Choroid plexus epithelial cell (primary cell): ENCODE results near the gene MEIS1.
A peak's percentile ranks its signal among the peaks of the same experiment; 100 is the strongest.

Experiments
- DNase-seq: peaks from one replicate; pipeline ENCODE4 v3.0.0-alpha.2; 2010; ENCODE audit warnings: low read depth
- H3K4me3 ChIP-seq: 2 replicates; pipeline ENCODE4 v1.5.1; 2011; ENCODE audit warnings: low read depth, mild to moderate bottlenecking, control low read depth, low read length, moderate library complexity
- TF ChIP-seq, protein P1 (sequence below): conservative IDR thresholded peaks from 2 replicates; pipeline ENCODE4 v1.5.1; 2011; ENCODE audit warnings: low read depth, mild to moderate bottlenecking, control low read depth, inconsistent platforms, low read length, moderate library complexity

MEIS1 gene

GRCh38 chr2:66555091-66555490 lies 120.2 kb downstream of the MEIS1 start:
- TF ChIP-seq, protein P1, sequence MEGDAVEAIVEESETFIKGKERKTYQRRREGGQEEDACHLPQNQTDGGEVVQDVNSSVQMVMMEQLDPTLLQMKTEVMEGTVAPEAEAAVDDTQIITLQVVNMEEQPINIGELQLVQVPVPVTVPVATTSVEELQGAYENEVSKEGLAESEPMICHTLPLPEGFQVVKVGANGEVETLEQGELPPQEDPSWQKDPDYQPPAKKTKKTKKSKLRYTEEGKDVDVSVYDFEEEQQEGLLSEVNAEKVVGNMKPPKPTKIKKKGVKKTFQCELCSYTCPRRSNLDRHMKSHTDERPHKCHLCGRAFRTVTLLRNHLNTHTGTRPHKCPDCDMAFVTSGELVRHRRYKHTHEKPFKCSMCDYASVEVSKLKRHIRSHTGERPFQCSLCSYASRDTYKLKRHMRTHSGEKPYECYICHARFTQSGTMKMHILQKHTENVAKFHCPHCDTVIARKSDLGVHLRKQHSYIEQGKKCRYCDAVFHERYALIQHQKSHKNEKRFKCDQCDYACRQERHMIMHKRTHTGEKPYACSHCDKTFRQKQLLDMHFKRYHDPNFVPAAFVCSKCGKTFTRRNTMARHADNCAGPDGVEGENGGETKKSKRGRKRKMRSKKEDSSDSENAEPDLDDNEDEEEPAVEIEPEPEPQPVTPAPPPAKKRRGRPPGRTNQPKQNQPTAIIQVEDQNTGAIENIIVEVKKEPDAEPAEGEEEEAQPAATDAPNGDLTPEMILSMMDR: no peak
- DNase-seq: peak; percentile 58
- H3K4me3 ChIP-seq: no peak overlapping the region

DNA sequence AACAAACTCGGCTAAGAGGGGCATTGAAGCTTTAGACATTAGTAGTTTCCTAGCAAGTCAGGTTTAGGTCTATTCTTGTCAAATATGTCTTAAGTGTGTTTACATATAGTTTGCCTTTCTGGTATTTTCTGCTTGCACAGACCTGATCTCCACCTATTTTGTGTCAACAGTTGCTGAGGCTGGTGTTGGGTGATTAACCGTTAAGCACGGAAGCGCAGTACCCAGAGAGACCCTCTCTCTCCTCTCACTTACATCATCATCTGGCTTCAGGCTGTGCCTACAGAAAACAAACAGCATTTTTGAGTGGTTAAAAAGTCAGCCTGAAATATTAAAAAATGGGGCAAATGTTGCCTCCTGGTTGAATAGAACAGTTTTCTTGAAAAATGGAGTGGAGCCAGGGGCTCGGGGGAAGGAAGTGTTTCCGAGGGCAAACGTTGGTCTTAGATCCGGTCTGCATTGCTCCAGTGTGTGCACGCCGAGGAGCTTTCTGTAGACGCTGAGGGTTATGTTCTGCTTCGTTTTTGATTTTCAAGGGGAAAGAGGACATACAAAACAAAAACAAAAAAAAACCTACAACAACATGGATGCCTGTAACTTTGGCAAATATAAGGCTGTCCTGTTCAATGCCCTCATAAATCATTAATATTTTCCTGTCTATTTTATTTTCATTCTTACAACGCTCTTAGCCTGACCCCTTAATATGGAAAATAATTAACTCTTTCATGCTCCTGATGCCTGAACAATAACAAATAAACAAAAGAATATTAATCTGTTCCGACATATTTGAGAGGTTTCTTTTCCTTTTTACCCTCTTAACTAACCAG lies 120.8 kb downstream of the MEIS1 start:
- peak; percentile 45 for DNase-seq
- TF ChIP-seq, protein P1: no peak
- H3K4me3 ChIP-seq: peak overlapping the region; percentile 11

DNA sequence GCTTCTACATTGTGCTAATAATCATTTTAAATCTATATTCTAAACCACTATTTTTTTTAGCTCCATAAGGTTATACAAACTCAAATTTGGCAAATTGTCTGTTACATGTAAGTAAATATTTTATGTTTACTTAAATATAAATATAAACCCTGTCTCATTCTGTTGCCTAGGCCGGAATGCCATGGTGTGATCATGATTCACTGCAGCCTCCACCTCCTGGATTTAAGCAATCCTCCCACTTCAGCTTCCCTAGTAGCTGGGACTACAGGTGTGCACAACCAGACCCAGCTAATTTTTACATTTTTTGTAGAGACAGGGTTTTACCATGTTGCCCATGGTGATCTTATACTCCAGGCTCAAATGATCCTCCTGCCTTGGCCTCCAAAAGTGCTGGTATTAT lies 124.7 kb downstream of the MEIS1 start:
- H3K4me3 ChIP-seq: no peak overlapping the region
- TF ChIP-seq, protein P1: no peak
- DNase-seq: no peak

DNA sequence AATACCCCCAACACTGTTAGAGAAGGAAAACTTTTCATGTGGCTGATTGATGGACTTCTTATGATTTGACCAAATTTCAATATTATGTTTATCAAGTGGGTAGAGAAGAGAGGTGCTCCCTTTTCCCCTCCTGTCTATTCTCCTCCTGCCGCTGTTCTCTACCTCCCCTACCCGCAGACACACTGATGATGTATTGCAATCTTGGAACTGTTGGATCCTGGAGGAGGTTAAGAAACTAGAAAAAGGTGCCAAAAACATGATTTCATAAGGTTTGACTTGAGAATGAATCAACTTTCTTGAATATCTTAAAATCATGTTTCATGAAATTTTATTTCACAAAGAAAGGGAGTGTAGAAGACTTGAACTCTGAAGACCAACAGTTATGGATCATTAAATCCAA lies 125.8 kb downstream of the MEIS1 start:
- no peak overlapping the region for H3K4me3 ChIP-seq
- TF ChIP-seq, protein P1: no peak
- no peak for DNase-seq

- H3K4me3 ChIP-seq: no peak overlapping the region
- TF ChIP-seq, protein P1: no peak
- DNase-seq: peak; percentile 49
Observed at GRCh38 chr2:66561645-66562303, 126.8 kb downstream of the MEIS1 start.

GRCh38 chr2:66562304-66562685 lies 127.4 kb downstream of the MEIS1 start:
- TF ChIP-seq, protein P1: no peak
- DNase-seq: no peak
- no peak overlapping the region for H3K4me3 ChIP-seq
